GM21528 (cell line): Measurements from ENCODE around the gene GNGT1.

Experiments
- ATAC-seq: cut with Tn5 transposase; IDR thresholded peaks from one replicate; pipeline ENCODE4 v1.9.1; 2021; ENCODE audit warnings: mild to moderate bottlenecking, moderate library complexity; ENCODE audit not compliant: unreplicated experiment, low FRiP score

GNGT1 gene

GRCh38 chr7:93937818-93938217 lies 31.5 kb downstream of the GNGT1 start:
- ATAC-seq: no peak

- ATAC-seq: no peak
Measured at GRCh38 chr7:93938293-93938692, 31.9 kb downstream of the GNGT1 start.

GRCh38 chr7:93941945-93942344 lies 35.6 kb downstream of the GNGT1 start:
- ATAC-seq: no peak

- no peak for ATAC-seq
Measured at GRCh38 chr7:93943816-93944540, 37.6 kb downstream of the GNGT1 start.

GRCh38 chr7:93944673-93945072 lies 38.3 kb downstream of the GNGT1 start:
- ATAC-seq: no peak

DNA sequence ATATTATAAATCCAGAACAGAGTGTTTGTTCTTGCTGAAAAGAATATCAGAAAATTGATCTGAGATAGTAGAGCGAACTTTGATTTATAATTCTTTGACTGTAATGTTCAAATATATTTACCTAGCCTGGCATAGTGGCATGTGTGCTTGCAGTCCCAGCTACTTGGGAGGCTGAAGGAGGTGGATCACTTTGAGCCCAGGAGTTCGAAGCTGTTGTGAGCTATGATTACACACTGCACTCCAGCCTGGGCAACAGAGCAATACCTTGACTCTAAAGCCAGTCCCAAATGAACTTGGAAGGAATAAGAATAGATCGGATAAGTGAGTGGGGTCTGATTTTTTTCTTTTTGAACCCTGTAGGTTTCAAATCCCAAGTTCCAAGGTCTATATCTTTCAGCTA lies 38.7 kb downstream of the GNGT1 start:
- ATAC-seq: no peak

DNA sequence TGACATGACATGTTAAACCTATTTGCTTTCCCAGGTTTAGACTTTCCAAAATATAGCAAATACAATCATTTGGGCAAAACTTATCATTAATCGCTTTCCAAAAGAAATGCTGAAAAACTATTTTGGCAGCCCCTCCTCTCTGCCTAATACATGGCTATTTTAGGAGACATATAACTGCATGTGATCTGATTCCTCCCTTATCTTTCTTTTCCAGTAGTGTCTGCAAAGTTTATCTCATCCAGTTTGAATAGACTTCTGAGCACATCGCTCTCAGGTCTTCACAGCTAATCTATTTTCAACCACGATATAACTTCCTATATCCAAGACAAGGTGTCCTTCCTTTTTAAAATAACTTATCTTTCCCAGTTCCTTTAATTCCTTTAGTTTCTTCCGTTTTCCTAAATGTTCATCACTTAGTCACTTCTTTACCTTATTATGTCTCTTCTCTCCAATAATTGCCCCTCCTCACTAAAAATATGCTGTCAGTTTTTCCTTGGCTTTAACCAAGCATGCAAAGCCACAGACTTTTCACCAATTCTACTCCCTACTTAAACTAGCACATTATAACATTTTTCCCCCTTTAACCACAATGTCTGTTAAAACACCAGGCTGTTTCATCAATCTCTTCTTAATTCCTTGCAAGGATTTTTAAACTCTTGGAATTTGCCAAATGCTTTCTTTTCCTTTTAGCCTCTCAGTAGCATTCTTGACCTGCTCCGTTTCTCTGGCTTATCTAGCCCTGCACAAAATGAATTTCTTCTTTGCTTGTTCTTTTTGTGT lies 39.6 kb downstream of the GNGT1 start:
- no peak for ATAC-seq

DNA sequence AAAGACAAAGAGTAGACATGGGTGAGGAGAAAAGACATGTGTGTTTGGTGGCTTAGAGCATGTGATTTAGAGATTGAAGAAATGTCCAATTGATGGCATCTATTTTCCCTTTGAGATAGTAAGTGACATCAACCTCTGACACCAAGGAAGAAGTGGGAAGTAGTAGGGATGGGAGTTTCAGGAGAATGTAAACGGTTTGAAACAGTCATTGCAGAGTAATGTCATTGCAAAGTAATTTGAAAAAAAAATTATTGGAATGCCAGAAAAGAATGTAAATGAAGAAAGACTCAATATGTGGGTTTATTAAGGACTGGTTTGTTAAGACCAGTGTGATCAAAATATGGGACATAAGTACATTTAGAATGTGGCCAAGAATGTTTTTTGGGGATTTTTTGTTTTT lies 41.7 kb downstream of the GNGT1 start:
- ATAC-seq: no peak

- no peak for ATAC-seq
Measured at GRCh38 chr7:93948873-93949272, 42.5 kb downstream of the GNGT1 start.

- ATAC-seq: no peak
Measured at GRCh38 chr7:93949423-93949822, 43.1 kb downstream of the GNGT1 start.

- ATAC-seq: no peak
Measured at GRCh38 chr7:93955304-93955703, 48.9 kb downstream of the GNGT1 start.

- ATAC-seq: no peak
Measured at GRCh38 chr7:93957767-93958166, 51.4 kb downstream of the GNGT1 start.

- no peak for ATAC-seq
Measured at GRCh38 chr7:93958216-93958615, 51.8 kb downstream of the GNGT1 start.

- no peak for ATAC-seq
Measured at GRCh38 chr7:93958651-93959050, 52.3 kb downstream of the GNGT1 start.
